Neural cell (in vitro differentiated cells): Measurements from ENCODE around the gene MAS1. TPM values are rescaled to one million over a fixed set of nuclear protein-coding genes. Genes with fewer than 3 reads are reported as not detected.

Experiments
- H2AFZ ChIP-seq: fragments of 200-600, 300-800 bp; sonication (generic), shearing (Covaris generic); 2 replicates; pipeline ENCODE4 v1.6.0; 2014; ENCODE audit warnings: low read depth, mild to moderate bottlenecking, antibody characterized with exemption, low read length, moderate library complexity
- H3F3A ChIP-seq: fragments of 200-600 bp; shearing (Covaris generic); 2 replicates; pipeline ENCODE4 v1.6.1; 2016; ENCODE audit warnings: mild to moderate bottlenecking, moderate library complexity, mixed read lengths, antibody characterized with exemption, low read length; ENCODE audit not compliant: insufficient read depth, poor library complexity, severe bottlenecking
- H3K27ac ChIP-seq: fragments of 200-600, 300-800 bp; sonication (generic), shearing (Covaris generic); 2 replicates; pipeline ENCODE4 v1.5.1; 2014; ENCODE audit warnings: mild to moderate bottlenecking, low read length, moderate library complexity
- H3K27me3 ChIP-seq: fragments of 300-800, 200-600 bp; sonication (generic), shearing (Covaris generic); 2 replicates; pipeline ENCODE4 v1.6.0; 2014; ENCODE audit warnings: mild to moderate bottlenecking, low read depth, low read length, moderate library complexity; ENCODE audit not compliant: insufficient read depth
- H3K36me3 ChIP-seq: fragments of 300-800, 200-600 bp; sonication (generic), shearing (Covaris generic); 2 replicates; pipeline ENCODE4 v1.5.1; 2014; ENCODE audit warnings: mild to moderate bottlenecking, antibody characterized with exemption, low read length, moderate library complexity; ENCODE audit not compliant: insufficient read depth
- H3K4me2 ChIP-seq: fragments of 300-800, 200-600 bp; sonication (generic), shearing (Covaris generic); 2 replicates; pipeline ENCODE4 v1.6.0; 2014; ENCODE audit warnings: mild to moderate bottlenecking, low read length
- H3K4me3 ChIP-seq: fragments of 300-800, 200-600 bp; sonication (generic), shearing (Covaris generic); 2 replicates; pipeline ENCODE4 v1.5.1; 2014; ENCODE audit warnings: mild to moderate bottlenecking, low read length, moderate library complexity
- H3K79me2 ChIP-seq: fragments of 200-600 bp; shearing (Covaris generic); replicated peaks from 2 replicates; pipeline ENCODE4 v1.6.0; 2014; ENCODE audit warnings: mild to moderate bottlenecking, low read length, moderate library complexity; ENCODE audit not compliant: insufficient read depth
- H3K9ac ChIP-seq: fragments of 300-800, 200-600 bp; sonication (generic), shearing (Covaris generic); 2 replicates; pipeline ENCODE4 v1.6.1; 2016; ENCODE audit warnings: mild to moderate bottlenecking, low read length, mixed read lengths
- H3K9me2 ChIP-seq: fragments of 200-600 bp; shearing (Covaris generic); 2 replicates; pipeline ENCODE4 v1.6.1; 2016; ENCODE audit warnings: mild to moderate bottlenecking, low read length, mixed read lengths; ENCODE audit not compliant: insufficient read depth
- H3K9me3 ChIP-seq: fragments of 200-600, 300-800 bp; sonication (generic), shearing (Covaris generic); 2 replicates; pipeline ENCODE4 v1.6.1; 2016; ENCODE audit warnings: mild to moderate bottlenecking, mixed run types, low read length, moderate library complexity, mixed read lengths
- H4K20me1 ChIP-seq: fragments of 200-600 bp; shearing (Covaris generic); 2 replicates; pipeline ENCODE4 v1.6.1; 2016; ENCODE audit warnings: mild to moderate bottlenecking, mixed run types; ENCODE audit not compliant: insufficient read depth
- EP300 ChIP-seq: fragments of 450-650 bp; conservative IDR thresholded peaks from 2 replicates; pipeline ENCODE4 v1.6.1; 2014; ENCODE audit warnings: antibody characterized with exemption, mild to moderate bottlenecking, moderate library complexity; ENCODE audit not compliant: poor library complexity, severe bottlenecking
- EZH2 ChIP-seq: fragments of 200-600, 300-800 bp; shearing (Covaris generic), sonication (generic); IDR thresholded peaks from 2 replicates; pipeline ENCODE4 v1.6.1; 2014; ENCODE audit warnings: antibody characterized with exemption, low read length, borderline replicate concordance, mild to moderate bottlenecking; ENCODE audit not compliant: insufficient read depth, poor library complexity, severe bottlenecking
- MXI1 ChIP-seq: fragments of 450-650 bp; conservative IDR thresholded peaks from 2 replicates; pipeline ENCODE4 v1.6.1; 2014; ENCODE audit warnings: antibody characterized with exemption, mild to moderate bottlenecking; ENCODE audit not compliant: poor library complexity, severe bottlenecking
- POLR2AphosphoS5 ChIP-seq: IDR thresholded peaks from 2 replicates; pipeline ENCODE4 v1.6.1; 2012
- RAD21 ChIP-seq: fragments of 450-650 bp; conservative IDR thresholded peaks from 2 replicates; pipeline ENCODE4 v1.6.1; 2014; ENCODE audit warnings: antibody characterized with exemption, mild to moderate bottlenecking, moderate library complexity
- SMC3 ChIP-seq: fragments of 450-650 bp; conservative IDR thresholded peaks from 2 replicates; pipeline ENCODE4 v1.6.1; 2014; ENCODE audit warnings: antibody characterized with exemption, mild to moderate bottlenecking, moderate library complexity; ENCODE audit not compliant: poor library complexity
- TAF1 ChIP-seq: IDR thresholded peaks from 2 replicates; pipeline ENCODE4 v1.6.1; 2012; ENCODE audit warnings: low read depth
- polyA plus RNA-seq: library from polyadenylated mRNA; depleted of rRNA; stranded (reverse); fragments of >200 nt; gene quantifications from 2 replicates; pipeline ENCODE4 v1.2.3, GENCODE V29; 2014
- TF ChIP-seq, protein P1 (sequence below): IDR thresholded peaks from 2 replicates; pipeline ENCODE4 v1.6.1; 2012; ENCODE audit warnings: borderline replicate concordance
- TF ChIP-seq, protein P2 (sequence below): fragments of 450-650 bp; IDR thresholded peaks from 2 replicates; pipeline ENCODE4 v1.5.1; 2014; ENCODE audit warnings: antibody characterized with exemption, mild to moderate bottlenecking, moderate library complexity; ENCODE audit not compliant: poor library complexity, severe bottlenecking

MAS1 gene
- polyA plus RNA-seq, 1 donor from 2014 or later = not detected

DNA sequence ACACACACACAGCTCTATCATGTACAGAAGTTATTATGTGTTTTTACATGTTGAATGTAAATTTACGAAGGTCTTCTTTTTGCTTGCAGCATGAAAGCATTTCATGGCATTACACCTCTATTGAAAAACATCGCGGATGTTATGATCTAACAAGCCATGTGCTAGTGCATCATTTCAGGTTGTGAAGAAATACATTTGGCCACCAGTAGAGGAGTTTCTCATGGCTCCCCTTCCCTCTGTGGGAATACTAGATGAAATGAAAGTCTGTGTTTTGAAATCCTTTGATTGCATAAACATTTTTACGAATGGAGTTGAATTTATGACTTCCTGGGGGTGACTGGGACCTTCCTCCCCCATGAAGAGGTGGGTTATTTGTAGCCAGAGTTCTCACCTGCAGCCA, 17.7 kb downstream of the MAS1 start:
- no peak overlapping the region for H2AFZ ChIP-seq
- no peaks in the 10 kb centered on the region for H3K79me2 ChIP-seq
- H3K4me2 ChIP-seq = no peak overlapping the region
- H3K9ac ChIP-seq = no peak overlapping the region
- no peaks in the 10 kb centered on the region for H3K9me2 ChIP-seq
- no peaks in the 10 kb centered on the region for H4K20me1 ChIP-seq
- H3F3A ChIP-seq = no peaks in the 10 kb centered on the region
- no peak overlapping the region for H3K27ac ChIP-seq
- no peak for TF ChIP-seq RAD21
- no peak for TF ChIP-seq EZH2
- no peak for TF ChIP-seq POLR2AphosphoS5
- no peak for TF ChIP-seq SMC3
- no peak for TF ChIP-seq EP300
- H3K27me3 ChIP-seq = no peaks in the 10 kb centered on the region
- H3K4me3 ChIP-seq = no peak overlapping the region
- no peaks in the 10 kb centered on the region for H3K36me3 ChIP-seq
- no peaks in the 10 kb centered on the region for H3K9me3 ChIP-seq

DNA sequence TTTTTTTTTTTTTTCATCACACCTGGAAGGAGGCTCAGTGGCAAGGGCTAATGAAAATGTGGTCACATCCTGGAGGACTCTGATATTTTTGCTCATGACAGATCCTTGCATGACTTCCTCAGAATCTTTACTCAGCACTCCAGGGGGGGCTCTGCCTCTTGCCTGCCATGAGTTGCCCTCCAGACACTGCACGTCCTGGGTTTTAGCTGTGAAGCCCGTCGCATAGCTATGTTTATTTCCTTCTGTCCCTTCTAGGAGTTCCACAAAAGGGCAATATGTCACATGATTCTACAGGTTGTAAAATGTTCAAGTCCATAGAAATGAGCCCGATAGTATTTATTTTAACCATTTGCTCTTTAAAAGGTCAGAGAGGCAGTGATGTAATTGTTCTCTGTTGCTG, 18.2 kb downstream of the MAS1 start:
- Histone ChIP-seq H3K27me3 (no peaks in the 10 kb centered on the region), H3K27ac (no peak overlapping the region), H3K79me2 (no peaks in the 10 kb centered on the region), H3K4me2 (no peak overlapping the region), H3F3A (no peaks in the 10 kb centered on the region), H4K20me1 (no peaks in the 10 kb centered on the region), H2AFZ (no peak overlapping the region), H3K9me3 (no peaks in the 10 kb centered on the region), H3K36me3 (no peaks in the 10 kb centered on the region), H3K9me2 (no peaks in the 10 kb centered on the region), H3K9ac (no peak overlapping the region), H3K4me3 (no peak overlapping the region)
- TF ChIP-seq, protein P1, sequence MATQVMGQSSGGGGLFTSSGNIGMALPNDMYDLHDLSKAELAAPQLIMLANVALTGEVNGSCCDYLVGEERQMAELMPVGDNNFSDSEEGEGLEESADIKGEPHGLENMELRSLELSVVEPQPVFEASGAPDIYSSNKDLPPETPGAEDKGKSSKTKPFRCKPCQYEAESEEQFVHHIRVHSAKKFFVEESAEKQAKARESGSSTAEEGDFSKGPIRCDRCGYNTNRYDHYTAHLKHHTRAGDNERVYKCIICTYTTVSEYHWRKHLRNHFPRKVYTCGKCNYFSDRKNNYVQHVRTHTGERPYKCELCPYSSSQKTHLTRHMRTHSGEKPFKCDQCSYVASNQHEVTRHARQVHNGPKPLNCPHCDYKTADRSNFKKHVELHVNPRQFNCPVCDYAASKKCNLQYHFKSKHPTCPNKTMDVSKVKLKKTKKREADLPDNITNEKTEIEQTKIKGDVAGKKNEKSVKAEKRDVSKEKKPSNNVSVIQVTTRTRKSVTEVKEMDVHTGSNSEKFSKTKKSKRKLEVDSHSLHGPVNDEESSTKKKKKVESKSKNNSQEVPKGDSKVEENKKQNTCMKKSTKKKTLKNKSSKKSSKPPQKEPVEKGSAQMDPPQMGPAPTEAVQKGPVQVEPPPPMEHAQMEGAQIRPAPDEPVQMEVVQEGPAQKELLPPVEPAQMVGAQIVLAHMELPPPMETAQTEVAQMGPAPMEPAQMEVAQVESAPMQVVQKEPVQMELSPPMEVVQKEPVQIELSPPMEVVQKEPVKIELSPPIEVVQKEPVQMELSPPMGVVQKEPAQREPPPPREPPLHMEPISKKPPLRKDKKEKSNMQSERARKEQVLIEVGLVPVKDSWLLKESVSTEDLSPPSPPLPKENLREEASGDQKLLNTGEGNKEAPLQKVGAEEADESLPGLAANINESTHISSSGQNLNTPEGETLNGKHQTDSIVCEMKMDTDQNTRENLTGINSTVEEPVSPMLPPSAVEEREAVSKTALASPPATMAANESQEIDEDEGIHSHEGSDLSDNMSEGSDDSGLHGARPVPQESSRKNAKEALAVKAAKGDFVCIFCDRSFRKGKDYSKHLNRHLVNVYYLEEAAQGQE = no peak
- TF ChIP-seq POLR2AphosphoS5 (no peak), SMC3 (no peak), EP300 (no peak)
- TF ChIP-seq, protein P2, sequence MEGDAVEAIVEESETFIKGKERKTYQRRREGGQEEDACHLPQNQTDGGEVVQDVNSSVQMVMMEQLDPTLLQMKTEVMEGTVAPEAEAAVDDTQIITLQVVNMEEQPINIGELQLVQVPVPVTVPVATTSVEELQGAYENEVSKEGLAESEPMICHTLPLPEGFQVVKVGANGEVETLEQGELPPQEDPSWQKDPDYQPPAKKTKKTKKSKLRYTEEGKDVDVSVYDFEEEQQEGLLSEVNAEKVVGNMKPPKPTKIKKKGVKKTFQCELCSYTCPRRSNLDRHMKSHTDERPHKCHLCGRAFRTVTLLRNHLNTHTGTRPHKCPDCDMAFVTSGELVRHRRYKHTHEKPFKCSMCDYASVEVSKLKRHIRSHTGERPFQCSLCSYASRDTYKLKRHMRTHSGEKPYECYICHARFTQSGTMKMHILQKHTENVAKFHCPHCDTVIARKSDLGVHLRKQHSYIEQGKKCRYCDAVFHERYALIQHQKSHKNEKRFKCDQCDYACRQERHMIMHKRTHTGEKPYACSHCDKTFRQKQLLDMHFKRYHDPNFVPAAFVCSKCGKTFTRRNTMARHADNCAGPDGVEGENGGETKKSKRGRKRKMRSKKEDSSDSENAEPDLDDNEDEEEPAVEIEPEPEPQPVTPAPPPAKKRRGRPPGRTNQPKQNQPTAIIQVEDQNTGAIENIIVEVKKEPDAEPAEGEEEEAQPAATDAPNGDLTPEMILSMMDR = no peak

DNA sequence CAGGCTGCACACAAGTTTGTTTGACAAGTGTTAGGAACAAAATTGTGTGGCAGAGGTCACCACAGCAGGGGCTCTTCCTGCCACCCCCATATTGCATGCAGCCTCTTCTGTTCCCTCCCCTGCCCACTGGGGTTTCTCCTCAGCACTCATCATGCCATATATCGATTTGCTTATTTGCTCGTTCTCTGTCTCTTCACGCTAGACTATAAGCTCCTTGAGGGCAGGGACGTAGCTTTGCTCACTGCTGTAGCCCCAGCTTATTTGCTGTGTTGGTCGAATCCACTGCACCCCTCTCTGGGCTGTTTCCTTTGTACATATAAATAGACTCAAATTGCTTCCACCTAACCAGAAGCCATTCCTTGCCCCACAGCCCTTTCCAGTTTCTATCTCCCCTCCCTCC, 19.6 kb downstream of the MAS1 start:
- H4K20me1 ChIP-seq = no peaks in the 10 kb centered on the region
- H2AFZ ChIP-seq = no peak overlapping the region
- H3K79me2 ChIP-seq = no peaks in the 10 kb centered on the region
- H3K4me3 ChIP-seq = no peak overlapping the region
- H3F3A ChIP-seq = no peaks in the 10 kb centered on the region
- no peak overlapping the region for H3K27ac ChIP-seq
- H3K9me3 ChIP-seq = no peaks in the 10 kb centered on the region
- no peaks in the 10 kb centered on the region for H3K27me3 ChIP-seq
- H3K36me3 ChIP-seq = no peaks in the 10 kb centered on the region
- no peak overlapping the region for H3K9ac ChIP-seq
- TF ChIP-seq POLR2AphosphoS5 (no peak), EP300 (no peak), SMC3 (no peak), RAD21 (no peak), TAF1 (no peak), EZH2 (no peak), MXI1 (no peak)
- TF ChIP-seq, protein P1 = no peak
- no peak overlapping the region for H3K4me2 ChIP-seq
- H3K9me2 ChIP-seq = no peaks in the 10 kb centered on the region
